ENCODE data around the gene SCAMP3. TPM values are rescaled to one million over a fixed set of nuclear protein-coding genes. Genes with fewer than 3 reads are reported as not detected.

SCAMP3 gene
- total and polyA plus RNA-seq, 4 donors: 14.9 to 47.0 (median 31.7) TPM

DNA sequence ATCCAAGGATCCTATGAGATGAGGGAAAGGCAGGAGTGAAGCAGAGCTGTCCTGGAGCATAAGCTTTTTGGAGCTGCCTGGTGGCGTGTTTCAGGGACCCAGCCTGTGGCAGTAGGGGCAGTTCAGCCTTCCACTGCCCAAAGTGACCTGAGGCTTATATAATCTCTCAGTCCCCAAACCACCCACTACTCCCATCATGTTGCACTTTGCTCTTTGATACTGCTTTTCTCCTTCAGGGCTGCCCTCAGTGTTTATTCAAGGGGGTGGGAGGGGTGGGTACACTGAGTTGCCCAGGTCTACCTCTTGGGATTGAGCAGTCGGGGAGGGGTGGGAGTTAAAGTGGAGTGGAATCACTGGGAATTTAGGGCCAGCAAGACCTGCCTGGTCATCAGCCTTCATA, 24.4 kb upstream of the SCAMP3 start:
- no peak for DNase-seq (ENCODE audit: low spot score)
- H3K9ac ChIP-seq (ENCODE audit: low read depth in 1 of 2, low read length in 2 of 2): no peak overlapping the region
- no peaks in the 10 kb centered on the region for H3K9me3 ChIP-seq (ENCODE audit: control insufficient read depth in 4 of 4, low read length in 3 of 4)
- no peaks in the 10 kb centered on the region for H3K27me3 ChIP-seq (ENCODE audit: control insufficient read depth in 4 of 4, insufficient read depth in 4 of 4, low read length in 3 of 4)
- no peak overlapping the region for H3K4me3 ChIP-seq (ENCODE audit: low read depth in 1 of 3, low read length in 3 of 3)
- H3K27ac ChIP-seq (ENCODE audit: low read depth in 1 of 2, low read length in 2 of 2): peak overlapping the region in 1 of 2 donors; percentile 36
- H3K36me3 ChIP-seq (ENCODE audit: control insufficient read depth in 4 of 4, insufficient read depth in 3 of 4, low read depth in 1 of 4, low read length in 3 of 4): peaks cover 0 to 13% (median 6%) of the 10 kb centered on the region in 4 donors
- peaks cover 2 to 20% (median 7%) of the 10 kb centered on the region in 4 donors for H3K4me1 ChIP-seq (ENCODE audit: control insufficient read depth in 4 of 4, insufficient read depth in 4 of 4, low read length in 3 of 4)
- TF ChIP-seq RXRA (IDR thresholded peaks at IDR 0.05) (peak in 1 of 2 donors; percentile 44), NR2F2 (IDR thresholded peaks at IDR 0.05) (no peak), HNF4G (IDR thresholded peaks at IDR 0.05) (peak; percentile 62), YY1 (IDR thresholded peaks at IDR 0.05) (no peak), FOXA1 (IDR thresholded peaks at IDR 0.05) (no peak), RAD21 (IDR thresholded peaks at IDR 0.05) (peak in 1 of 2 donors; percentile 10), TAF1 (conservative IDR thresholded peaks at IDR 0.05) (no peak), SP1 (IDR thresholded peaks at IDR 0.05) (peak; percentile 58), JUND (IDR thresholded peaks at IDR 0.05) (no peak), GABPA (IDR thresholded peaks at IDR 0.05 in 1 of 2, conservative IDR thresholded peaks at IDR 0.05 in 1 of 2) (no peak), EGR1 (IDR thresholded peaks at IDR 0.05; ENCODE audit: low read depth in 2 of 2) (no peak), FOXA2 (IDR thresholded peaks at IDR 0.05) (no peak), HNF4A (conservative IDR thresholded peaks at IDR 0.05) (peak; percentile 75 to 79)
- TF ChIP-seq, protein P1, sequence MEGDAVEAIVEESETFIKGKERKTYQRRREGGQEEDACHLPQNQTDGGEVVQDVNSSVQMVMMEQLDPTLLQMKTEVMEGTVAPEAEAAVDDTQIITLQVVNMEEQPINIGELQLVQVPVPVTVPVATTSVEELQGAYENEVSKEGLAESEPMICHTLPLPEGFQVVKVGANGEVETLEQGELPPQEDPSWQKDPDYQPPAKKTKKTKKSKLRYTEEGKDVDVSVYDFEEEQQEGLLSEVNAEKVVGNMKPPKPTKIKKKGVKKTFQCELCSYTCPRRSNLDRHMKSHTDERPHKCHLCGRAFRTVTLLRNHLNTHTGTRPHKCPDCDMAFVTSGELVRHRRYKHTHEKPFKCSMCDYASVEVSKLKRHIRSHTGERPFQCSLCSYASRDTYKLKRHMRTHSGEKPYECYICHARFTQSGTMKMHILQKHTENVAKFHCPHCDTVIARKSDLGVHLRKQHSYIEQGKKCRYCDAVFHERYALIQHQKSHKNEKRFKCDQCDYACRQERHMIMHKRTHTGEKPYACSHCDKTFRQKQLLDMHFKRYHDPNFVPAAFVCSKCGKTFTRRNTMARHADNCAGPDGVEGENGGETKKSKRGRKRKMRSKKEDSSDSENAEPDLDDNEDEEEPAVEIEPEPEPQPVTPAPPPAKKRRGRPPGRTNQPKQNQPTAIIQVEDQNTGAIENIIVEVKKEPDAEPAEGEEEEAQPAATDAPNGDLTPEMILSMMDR (IDR thresholded peaks at IDR 0.05; ENCODE audit: low read depth, low read length, missing input control): no peak
- TF ChIP-seq, protein P2, sequence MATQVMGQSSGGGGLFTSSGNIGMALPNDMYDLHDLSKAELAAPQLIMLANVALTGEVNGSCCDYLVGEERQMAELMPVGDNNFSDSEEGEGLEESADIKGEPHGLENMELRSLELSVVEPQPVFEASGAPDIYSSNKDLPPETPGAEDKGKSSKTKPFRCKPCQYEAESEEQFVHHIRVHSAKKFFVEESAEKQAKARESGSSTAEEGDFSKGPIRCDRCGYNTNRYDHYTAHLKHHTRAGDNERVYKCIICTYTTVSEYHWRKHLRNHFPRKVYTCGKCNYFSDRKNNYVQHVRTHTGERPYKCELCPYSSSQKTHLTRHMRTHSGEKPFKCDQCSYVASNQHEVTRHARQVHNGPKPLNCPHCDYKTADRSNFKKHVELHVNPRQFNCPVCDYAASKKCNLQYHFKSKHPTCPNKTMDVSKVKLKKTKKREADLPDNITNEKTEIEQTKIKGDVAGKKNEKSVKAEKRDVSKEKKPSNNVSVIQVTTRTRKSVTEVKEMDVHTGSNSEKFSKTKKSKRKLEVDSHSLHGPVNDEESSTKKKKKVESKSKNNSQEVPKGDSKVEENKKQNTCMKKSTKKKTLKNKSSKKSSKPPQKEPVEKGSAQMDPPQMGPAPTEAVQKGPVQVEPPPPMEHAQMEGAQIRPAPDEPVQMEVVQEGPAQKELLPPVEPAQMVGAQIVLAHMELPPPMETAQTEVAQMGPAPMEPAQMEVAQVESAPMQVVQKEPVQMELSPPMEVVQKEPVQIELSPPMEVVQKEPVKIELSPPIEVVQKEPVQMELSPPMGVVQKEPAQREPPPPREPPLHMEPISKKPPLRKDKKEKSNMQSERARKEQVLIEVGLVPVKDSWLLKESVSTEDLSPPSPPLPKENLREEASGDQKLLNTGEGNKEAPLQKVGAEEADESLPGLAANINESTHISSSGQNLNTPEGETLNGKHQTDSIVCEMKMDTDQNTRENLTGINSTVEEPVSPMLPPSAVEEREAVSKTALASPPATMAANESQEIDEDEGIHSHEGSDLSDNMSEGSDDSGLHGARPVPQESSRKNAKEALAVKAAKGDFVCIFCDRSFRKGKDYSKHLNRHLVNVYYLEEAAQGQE (IDR thresholded peaks at IDR 0.05): no peak
- TF ChIP-seq, protein P3, sequence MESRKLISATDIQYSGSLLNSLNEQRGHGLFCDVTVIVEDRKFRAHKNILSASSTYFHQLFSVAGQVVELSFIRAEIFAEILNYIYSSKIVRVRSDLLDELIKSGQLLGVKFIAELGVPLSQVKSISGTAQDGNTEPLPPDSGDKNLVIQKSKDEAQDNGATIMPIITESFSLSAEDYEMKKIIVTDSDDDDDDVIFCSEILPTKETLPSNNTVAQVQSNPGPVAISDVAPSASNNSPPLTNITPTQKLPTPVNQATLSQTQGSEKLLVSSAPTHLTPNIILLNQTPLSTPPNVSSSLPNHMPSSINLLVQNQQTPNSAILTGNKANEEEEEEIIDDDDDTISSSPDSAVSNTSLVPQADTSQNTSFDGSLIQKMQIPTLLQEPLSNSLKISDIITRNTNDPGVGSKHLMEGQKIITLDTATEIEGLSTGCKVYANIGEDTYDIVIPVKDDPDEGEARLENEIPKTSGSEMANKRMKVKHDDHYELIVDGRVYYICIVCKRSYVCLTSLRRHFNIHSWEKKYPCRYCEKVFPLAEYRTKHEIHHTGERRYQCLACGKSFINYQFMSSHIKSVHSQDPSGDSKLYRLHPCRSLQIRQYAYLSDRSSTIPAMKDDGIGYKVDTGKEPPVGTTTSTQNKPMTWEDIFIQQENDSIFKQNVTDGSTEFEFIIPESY (IDR thresholded peaks at IDR 0.05): no peak
- TF ChIP-seq, protein P4, sequence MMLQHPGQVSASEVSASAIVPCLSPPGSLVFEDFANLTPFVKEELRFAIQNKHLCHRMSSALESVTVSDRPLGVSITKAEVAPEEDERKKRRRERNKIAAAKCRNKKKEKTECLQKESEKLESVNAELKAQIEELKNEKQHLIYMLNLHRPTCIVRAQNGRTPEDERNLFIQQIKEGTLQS (IDR thresholded peaks at IDR 0.05): no peak
- TF ChIP-seq, protein P5, sequence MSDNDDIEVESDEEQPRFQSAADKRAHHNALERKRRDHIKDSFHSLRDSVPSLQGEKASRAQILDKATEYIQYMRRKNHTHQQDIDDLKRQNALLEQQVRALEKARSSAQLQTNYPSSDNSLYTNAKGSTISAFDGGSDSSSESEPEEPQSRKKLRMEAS (IDR thresholded peaks at IDR 0.05): no peak
- WGBS: 47% methylated on average over 2 of the region's 2 CpGs
